OCI-LY7 (cell line): Measurements from ENCODE around the gene ZNFX1. TPM values are rescaled to one million over a fixed set of nuclear protein-coding genes. Genes with fewer than 3 reads are reported as not detected.

Experiments
- BruUV-seq: library from RNA; stranded (reverse); fragments of 400-500 nt; replicated peaks from 2 replicates; lab custom pipeline; 2021; lab: Mats Ljungman, UMichigan
- CTCF ChIA-PET: fragments of 300-600 bp; sonication (Branson Sonifier 250); formaldehyde crosslinking; loops from one replicate; lab custom pipeline; 2022; ENCODE audit warnings: antibody characterized with exemption; ENCODE audit not compliant: unreplicated experiment; lab: Charles Lee
- POLR2A ChIA-PET: fragments of 300-600 bp; sonication (Branson Sonifier 250); formaldehyde crosslinking; loops from one replicate; lab custom pipeline; 2022; ENCODE audit warnings: antibody characterized with exemption; lab: Charles Lee
- DNase-seq: peaks from one replicate; pipeline ENCODE4 v3.0.0-alpha.2; 2015; ENCODE audit warnings: low spot score
- H2AFZ ChIP-seq: fragments of 200-600 bp; sonication (generic), shearing (Covaris generic); 2 replicates; pipeline ENCODE4 v1.6.1; 2014; ENCODE audit warnings: mild to moderate bottlenecking, antibody characterized with exemption, low read length, moderate library complexity
- H3K27ac ChIP-seq: fragments of 200-600 bp; sonication (generic); 2 replicates; pipeline ENCODE4 v1.5.1; 2014; ENCODE audit warnings: mixed run types, low read depth, mild to moderate bottlenecking, moderate library complexity, low read length, inconsistent platforms; ENCODE audit not compliant: poor library complexity, severe bottlenecking
- H3K36me3 ChIP-seq: fragments of 200-600 bp; sonication (generic); 2 replicates; pipeline ENCODE4 v1.6.1; 2014; ENCODE audit warnings: mild to moderate bottlenecking, antibody characterized with exemption, low read length, moderate library complexity, mixed read lengths; ENCODE audit not compliant: insufficient read depth
- H3K4me1 ChIP-seq: fragments of 200-600 bp; sonication (generic); 2 replicates; pipeline ENCODE4 v1.5.1; 2014; ENCODE audit warnings: mild to moderate bottlenecking, low read length; ENCODE audit not compliant: insufficient read depth, poor library complexity, severe bottlenecking
- H3K4me2 ChIP-seq: fragments of 200-600 bp; sonication (generic); 2 replicates; pipeline ENCODE4 v1.6.1; 2014; ENCODE audit warnings: mild to moderate bottlenecking, low read length
- H3K4me3 ChIP-seq: fragments of 200-600 bp; sonication (generic); 2 replicates; pipeline ENCODE4 v1.5.1; 2014; ENCODE audit warnings: mild to moderate bottlenecking, low read depth, low read length; ENCODE audit not compliant: poor library complexity, severe bottlenecking
- H3K79me2 ChIP-seq: fragments of 200-600 bp; sonication (generic); 2 replicates; pipeline ENCODE4 v1.6.1; 2016; ENCODE audit warnings: low read depth, mild to moderate bottlenecking, low read length, moderate library complexity, mixed read lengths; ENCODE audit not compliant: insufficient read depth
- H3K9me2 ChIP-seq: fragments of 200-600 bp; sonication (generic); 2 replicates; pipeline ENCODE4 v1.6.1; 2016; ENCODE audit warnings: mild to moderate bottlenecking, low read length, mixed read lengths; ENCODE audit not compliant: insufficient read depth
- H3K9me3 ChIP-seq: fragments of 200-600 bp; sonication (generic); 2 replicates; pipeline ENCODE4 v1.6.1; 2014; ENCODE audit warnings: mild to moderate bottlenecking, mixed run types, low read length, mixed read lengths
- H4K20me1 ChIP-seq: fragments of 200-600 bp; sonication (generic); 2 replicates; pipeline ENCODE4 v1.6.1; 2014; ENCODE audit warnings: mild to moderate bottlenecking, antibody characterized with exemption, low read length, moderate library complexity, mixed read lengths; ENCODE audit not compliant: insufficient read depth
- CTCF ChIP-seq: fragments of 200-600 bp; sonication (generic); conservative IDR thresholded peaks from 2 replicates; pipeline ENCODE4 v1.5.1; 2014; ENCODE audit warnings: mild to moderate bottlenecking, antibody characterized with exemption, low read length, moderate library complexity, mixed read lengths
- EZH2phosphoT487 ChIP-seq: fragments of 200-600 bp; sonication (generic); IDR thresholded peaks from 2 replicates; pipeline ENCODE4 v1.6.1; 2018; ENCODE audit warnings: low read depth, borderline replicate concordance, mild to moderate bottlenecking, mixed run types, antibody characterized with exemption, low read length, moderate library complexity, mixed read lengths
- intact Hi-C: fragments of 100-400 bp; cut with micrococcal nuclease; formaldehyde crosslinking; loops from one replicate; pipeline ENCODE4 v1.10.0; 2022; ENCODE audit not compliant: unreplicated experiment
- total RNA-seq, 2 experiments: library from RNA; depleted of rRNA in 1 of 2; stranded (reverse); fragments of >200 nt in 1 of 2; shearing (Covaris generic) in 1 of 2; gene quantifications; 2 replicates each; pipeline ENCODE4 v1.2.3, GENCODE V29; 2014 to 2022

The ZNFX1 gene
- total RNA-seq, 2 experiments from 2014 or later = 15.1 to 17.6 TPM

GRCh38 chr20:49231471-49231870 lies 46.4 kb downstream of the ZNFX1 start:
- Histone ChIP-seq H2AFZ (no peak overlapping the region), H4K20me1 (no peaks in the 10 kb centered on the region), H3K27ac (no peak overlapping the region), H3K36me3 (peaks cover 91% of the 10 kb centered on the region), H3K9me2 (no peaks in the 10 kb centered on the region), H3K4me2 (no peak overlapping the region), H3K4me3 (no peak overlapping the region), H3K4me1 (peaks cover 6% of the 10 kb centered on the region), H3K9me3 (no peaks in the 10 kb centered on the region), H3K79me2 (no peaks in the 10 kb centered on the region)
- ChIA-PET POLR2A (no interaction called here), CTCF (interaction anchor here (1.1 kb wide), 1 partner anchor 15 kb away, joined by 3 read pairs; no protein-coding TSS in a partner anchor)
- no TSS peak for BruUV-seq
- intact Hi-C loops = no loop called here
- DNase-seq = no peak
- no peak for TF ChIP-seq EZH2phosphoT487
- no peak for TF ChIP-seq CTCF

- Histone ChIP-seq H3K9me2 (no peaks in the 10 kb centered on the region), H2AFZ (no peak overlapping the region), H3K4me2 (no peak overlapping the region), H3K27ac (no peak overlapping the region), H3K4me3 (no peak overlapping the region), H3K4me1 (peaks cover 6% of the 10 kb centered on the region), H3K79me2 (no peaks in the 10 kb centered on the region), H3K9me3 (no peaks in the 10 kb centered on the region), H4K20me1 (no peaks in the 10 kb centered on the region), H3K36me3 (peaks cover 93% of the 10 kb centered on the region)
- ChIA-PET POLR2A (interaction anchor here (0.9 kb wide), 1 partner anchor 49 kb away, joined by 3 read pairs; no protein-coding TSS in a partner anchor), CTCF (interaction anchor here (0.6 kb wide), 1 partner anchor 14 kb away, joined by 4 read pairs; no protein-coding TSS in a partner anchor)
- intact Hi-C loops = no loop called here
- no peak for DNase-seq
- TF ChIP-seq EZH2phosphoT487 (no peak), CTCF (no peak)
- BruUV-seq = no TSS peak
Observed at GRCh38 chr20:49230561-49231133, 47.2 kb downstream of the ZNFX1 start.

GRCh38 chr20:49230021-49230420 lies 47.8 kb downstream of the ZNFX1 start:
- ChIA-PET POLR2A (interaction anchor here (0.9 kb wide), 1 partner anchor 49 kb away, joined by 3 read pairs; no protein-coding TSS in a partner anchor), CTCF (no interaction called here)
- TF ChIP-seq CTCF = no peak
- no peak for TF ChIP-seq EZH2phosphoT487
- Histone ChIP-seq H3K79me2 (no peaks in the 10 kb centered on the region), H4K20me1 (no peaks in the 10 kb centered on the region), H3K4me1 (peaks cover 6% of the 10 kb centered on the region), H2AFZ (no peak overlapping the region), H3K9me3 (no peaks in the 10 kb centered on the region), H3K9me2 (no peaks in the 10 kb centered on the region), H3K4me2 (no peak overlapping the region), H3K27ac (no peak overlapping the region), H3K4me3 (no peak overlapping the region), H3K36me3 (peaks cover 93% of the 10 kb centered on the region)
- intact Hi-C loops = no loop called here
- no TSS peak for BruUV-seq
- DNase-seq = no peak
